GM12892 (cell line): ENCODE measurements around the gene AP1S2.

Experiments used
- POLR2A ChIP-seq: IDR thresholded peaks from 2 replicates; pipeline ENCODE4 v1.6.1; 2011; ENCODE audit warnings: low read depth, low read length, control low read depth
- POLR2AphosphoS5 ChIP-seq: IDR thresholded peaks from 2 replicates; pipeline ENCODE4 v1.6.1; 2011; ENCODE audit warnings: low read depth, low read length, control low read depth
- TAF1 ChIP-seq: IDR thresholded peaks from 2 replicates; pipeline ENCODE4 v1.6.1; 2011; ENCODE audit warnings: low read depth, mild to moderate bottlenecking, control low read depth, low read length, borderline replicate concordance

DNA sequence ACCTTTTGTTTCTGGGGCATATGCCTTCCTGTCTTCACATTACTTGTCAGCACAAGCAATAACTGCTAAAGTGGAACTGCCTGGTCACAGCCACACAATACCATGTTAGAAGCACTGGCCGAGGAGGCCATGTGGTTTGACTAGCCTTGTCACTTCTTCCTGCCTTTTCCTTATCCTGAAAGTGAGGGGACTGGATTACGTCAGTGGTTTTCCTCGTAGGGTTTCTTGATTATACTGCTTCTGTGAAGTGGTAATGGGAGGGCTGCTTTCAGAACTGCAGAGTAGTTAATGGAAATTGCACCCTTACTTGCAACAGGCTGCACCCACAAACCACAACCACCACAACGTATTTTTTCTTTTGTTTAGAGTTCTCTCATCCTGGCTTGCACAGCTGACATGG lies 37.7 kb downstream of the AP1S2 start:
- TF ChIP-seq POLR2AphosphoS5 = no peak
- TF ChIP-seq POLR2A = no peak
- TF ChIP-seq TAF1 = no peak
